PFSK-1 (cell line): Measurements from ENCODE around the gene BAZ1B.

Experiments
- POLR2AphosphoS5 ChIP-seq: IDR thresholded peaks from 2 replicates; pipeline ENCODE4 v1.6.1; 2012; ENCODE audit warnings: low read depth, mild to moderate bottlenecking, control low read depth, low read length, moderate library complexity
- REST ChIP-seq, 2 experiments: IDR thresholded peaks; 2 replicates each; pipeline versions ENCODE4 v1.6.1 to v1.8.0; 2011 to 2012; ENCODE audit warnings: low read depth in 2 of 2, low read length in 2 of 2, control low read depth in 1 of 2, inconsistent platforms in 1 of 2, mild to moderate bottlenecking in 1 of 2, moderate library complexity in 1 of 2; ENCODE audit not compliant: insufficient read depth in 1 of 2
- SIN3A ChIP-seq: IDR thresholded peaks from 2 replicates; pipeline ENCODE4 v1.6.1; 2012; ENCODE audit warnings: mild to moderate bottlenecking, low read length, moderate library complexity, borderline replicate concordance; ENCODE audit not compliant: insufficient read depth
- TAF1 ChIP-seq: IDR thresholded peaks from 2 replicates; pipeline ENCODE4 v1.6.1; 2012; ENCODE audit warnings: low read length, control low read depth, borderline replicate concordance; ENCODE audit not compliant: insufficient read depth

- TF ChIP-seq TAF1, result no peak
- TF ChIP-seq REST (IDR thresholded peaks at IDR 0.05; ENCODE audit: insufficient read depth in 1 of 2, low read depth in 2 of 2, low read length in 2 of 2), result no peak
- TF ChIP-seq POLR2AphosphoS5, result no peak
- TF ChIP-seq SIN3A, result no peak
Measured at GRCh38 chr7:73521636-73522104, 423 bp downstream of the BAZ1B start.
